Astrocyte of the hippocampus (primary cell): ENCODE results near the gene GRB2.
"Not testable (repeated sequence)": the region's sequence is repeated elsewhere in the genome, so short reads cannot be mapped to it uniquely, and the experiment has no call there.

Experiments
- DNase-seq: peaks from one replicate; pipeline ENCODE4 v3.0.0; 2011; ENCODE audit warnings: low read depth, low spot score

GRB2 gene

DNA sequence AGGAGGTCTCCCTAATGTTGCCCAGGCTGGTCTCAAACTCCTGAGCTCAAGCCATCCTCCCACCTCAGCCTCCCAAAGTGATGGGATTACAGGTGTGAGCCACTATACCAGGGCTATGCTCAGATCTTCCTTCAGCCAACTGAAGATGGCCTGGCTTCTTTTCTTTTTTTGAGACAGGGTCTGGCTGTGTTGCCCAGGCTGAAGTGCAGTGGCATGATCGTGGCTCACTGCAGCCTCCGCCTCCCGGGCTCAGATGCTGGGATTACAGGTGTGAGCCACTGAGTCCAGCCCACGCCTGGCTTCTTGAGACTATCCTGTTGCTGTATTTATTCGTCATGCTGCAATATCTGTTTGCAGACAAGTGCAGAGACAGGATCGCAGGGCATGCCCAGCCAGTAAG, 120.4 kb downstream of the GRB2 start:
- DNase-seq, result no peak

DNA sequence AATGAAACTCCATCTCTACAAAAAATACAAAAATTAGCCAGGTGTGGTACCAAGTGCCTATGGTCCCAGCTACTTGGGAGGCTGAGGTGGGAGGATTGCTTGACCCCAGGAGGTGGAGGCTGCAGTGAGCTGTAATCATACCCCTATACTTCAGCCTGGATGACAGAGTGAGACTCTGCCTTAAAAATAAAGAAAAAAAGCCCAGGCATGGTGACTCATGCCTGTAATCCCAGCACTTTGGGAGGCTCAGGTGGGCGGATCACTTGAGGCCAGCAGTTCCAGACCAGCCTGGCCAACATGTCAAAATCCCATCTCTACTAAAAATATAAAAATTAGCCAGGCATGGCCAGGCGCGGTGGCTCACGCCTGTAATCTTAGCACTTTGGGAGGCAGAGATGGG, 125.3 kb downstream of the GRB2 start:
- DNase-seq, result not testable (repeated sequence)

DNA sequence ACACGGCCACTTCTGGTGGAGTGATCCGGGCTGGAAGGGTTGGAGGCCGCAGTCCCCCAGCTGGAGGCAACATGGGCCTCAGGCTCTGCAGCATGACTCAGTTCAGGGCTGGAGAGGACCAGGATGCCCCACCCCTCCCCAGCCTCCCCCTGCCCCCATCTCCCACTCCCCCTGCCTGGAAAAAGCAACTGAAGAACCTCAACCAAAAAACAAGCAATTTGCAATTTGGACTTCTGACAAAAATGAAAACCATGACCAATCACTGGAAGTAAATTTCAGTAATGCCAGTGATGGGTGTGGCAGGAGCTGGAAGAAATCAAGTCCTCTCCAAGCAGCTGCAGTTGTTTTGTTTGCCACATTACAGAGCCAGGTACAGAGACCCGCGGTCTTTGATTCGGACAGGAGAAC, 127.8 kb downstream of the GRB2 start:
- DNase-seq, result peak; percentile 54

GRCh38 chr17:75273977-75274708, 131.3 kb downstream of the GRB2 start:
- peak; percentile 47 for DNase-seq

- DNase-seq, result no peak
These were observed 132.7 kb downstream of the GRB2 start for GRCh38 chr17:75272848-75273184.

GRCh38 chr17:75271955-75272847, 133.3 kb downstream of the GRB2 start:
- DNase-seq, result peak; percentile 75

DNA sequence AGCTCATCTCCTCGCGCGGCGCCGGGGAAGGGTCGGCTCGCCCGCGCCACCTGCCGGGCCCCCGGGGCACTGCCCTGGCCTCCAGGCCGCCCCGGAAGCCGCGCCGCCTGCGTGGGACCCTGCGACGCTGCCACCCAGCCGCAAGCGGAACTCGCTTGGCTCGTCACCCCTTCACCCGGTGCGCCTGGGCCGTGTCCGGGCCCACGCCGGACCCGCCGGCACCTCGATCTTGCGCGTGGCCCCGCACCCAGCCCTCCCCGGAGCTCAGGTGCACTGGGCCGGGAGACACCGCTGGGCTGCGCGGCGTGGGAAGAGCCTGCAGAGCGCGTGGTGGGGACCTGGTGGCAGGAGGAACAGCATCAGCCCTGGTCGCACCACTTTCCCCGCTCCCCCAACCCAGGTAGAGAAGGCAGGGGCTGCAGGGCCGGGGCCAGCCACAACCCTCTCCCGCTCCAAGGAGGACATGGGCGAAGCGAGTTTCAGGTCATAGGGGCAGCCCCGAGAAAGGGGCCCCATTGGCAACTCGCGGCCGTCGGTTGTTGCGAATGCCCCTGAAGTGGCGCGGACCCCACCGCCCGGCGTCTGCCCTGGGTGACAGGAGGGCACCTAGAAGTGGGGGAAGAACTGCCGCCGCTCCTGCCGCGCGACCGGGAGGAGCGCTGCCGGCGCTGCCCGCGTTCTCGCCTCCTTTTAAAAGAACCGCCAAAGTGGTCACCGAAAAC, 134.1 kb downstream of the GRB2 start:
- peak; percentile 92 for DNase-seq

GRCh38 chr17:75270966-75271232, 134.6 kb downstream of the GRB2 start, which contains the start of gene MIF4GD:
MIF4GD (minus strand) TSS chr17:75271231; CDS start chr17:75270195, 1,036 bp downstream.
- DNase-seq, result no peak

DNA sequence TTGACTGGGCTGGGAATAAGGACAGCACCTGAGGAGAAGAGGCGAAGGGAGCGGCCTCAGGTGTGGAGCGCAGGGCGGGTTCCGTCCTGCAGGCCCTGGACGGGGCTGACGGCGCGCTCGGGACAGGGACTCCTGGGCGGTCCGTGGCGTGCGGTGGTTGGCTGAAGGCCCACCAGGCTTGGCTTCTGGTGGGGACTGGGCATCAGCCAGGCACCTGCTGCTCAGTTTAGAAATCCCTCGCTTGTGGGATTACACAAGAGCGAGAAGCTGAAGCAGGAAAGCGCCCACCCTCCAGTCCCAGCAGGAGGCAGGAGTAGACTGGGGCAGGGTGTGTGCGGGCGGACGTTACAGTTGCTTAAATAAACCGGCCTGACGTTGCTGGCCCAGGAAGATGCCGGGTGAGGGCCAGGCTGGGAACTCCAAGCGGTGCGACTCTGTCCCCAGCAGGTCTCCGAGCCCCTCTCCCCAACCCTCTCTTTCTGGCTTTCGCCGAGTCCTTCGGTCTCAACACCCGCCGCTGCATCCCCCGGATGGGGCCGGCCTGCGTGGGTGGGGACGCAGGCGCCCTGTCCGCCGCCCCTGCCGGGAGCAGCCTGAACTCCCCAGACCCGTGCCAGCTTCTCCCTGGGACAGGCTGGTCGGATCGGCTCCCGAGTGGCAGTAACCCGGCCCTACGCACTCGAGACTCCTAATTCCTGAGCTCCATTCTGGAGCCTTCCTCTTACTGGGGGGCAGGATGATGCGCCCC, 135.1 kb downstream of the GRB2 start:
- DNase-seq, result peak; percentile 81

- peak; percentile 19 for DNase-seq
These were observed 135.6 kb downstream of the GRB2 start for GRCh38 chr17:75269844-75270217.
